ENCODE data around the gene RARRES1. TPM values are rescaled to one million over a fixed set of nuclear protein-coding genes. Genes with fewer than 3 reads are reported as not detected.

The RARRES1 gene
- total RNA-seq, 1 experiment from 2014 or later: 1,195 TPM

GRCh38 chr3:158666416-158666815 is 65.8 kb downstream of the RARRES1 start:
- Mint-ChIP-seq H3K27ac (ENCODE audit: unreplicated experiment) (no peak overlapping the region), H3K27me3 (ENCODE audit: unreplicated experiment) (no peaks in the 10 kb centered on the region), H3K4me1 (ENCODE audit: low read depth, unreplicated experiment) (peaks cover 22% of the 10 kb centered on the region), H3K4me3 (ENCODE audit: low read depth, unreplicated experiment) (no peak overlapping the region), H3K9me3 (ENCODE audit: low read depth, unreplicated experiment) (no peaks in the 10 kb centered on the region), H3K36me3 (ENCODE audit: insufficient read depth, unreplicated experiment) (peaks cover 49% of the 10 kb centered on the region)
- DNase-seq: no peak
- BruUV-seq (replicated peaks): no TSS peak
- intact Hi-C loops (cut with micrococcal nuclease; ENCODE audit: unreplicated experiment): no loop called here
- no peak for TF ChIP-seq CTCF (IDR thresholded peaks at IDR 0.05; ENCODE audit: unreplicated experiment)
- CTCF ChIA-PET: no interaction called here

- H3K9me3 Mint-ChIP-seq (ENCODE audit: low read depth, unreplicated experiment): no peaks in the 10 kb centered on the region
- CTCF ChIA-PET: interaction anchor here (0.6 kb wide), 1 partner anchor 30 kb away, joined by 3 read pairs; no protein-coding TSS in a partner anchor
- no peak overlapping the region for H3K27ac Mint-ChIP-seq (ENCODE audit: unreplicated experiment)
- intact Hi-C loops (cut with micrococcal nuclease; ENCODE audit: unreplicated experiment): no loop called here
- H3K27me3 Mint-ChIP-seq (ENCODE audit: unreplicated experiment): no peaks in the 10 kb centered on the region
- H3K36me3 Mint-ChIP-seq (ENCODE audit: insufficient read depth, unreplicated experiment): peaks cover 51% of the 10 kb centered on the region
- BruUV-seq (replicated peaks): TSS peak; percentile 12
- TF ChIP-seq CTCF (IDR thresholded peaks at IDR 0.05; ENCODE audit: unreplicated experiment): no peak
- H3K4me3 Mint-ChIP-seq (ENCODE audit: low read depth, unreplicated experiment): no peak overlapping the region
- H3K4me1 Mint-ChIP-seq (ENCODE audit: low read depth, unreplicated experiment): peaks cover 16% of the 10 kb centered on the region
- DNase-seq: no peak
Observed at GRCh38 chr3:158663832-158664231, 68.4 kb downstream of the RARRES1 start.

- no peaks in the 10 kb centered on the region for H3K9me3 Mint-ChIP-seq (ENCODE audit: low read depth, unreplicated experiment)
- CTCF ChIA-PET: no interaction called here
- no peak overlapping the region for H3K4me3 Mint-ChIP-seq (ENCODE audit: low read depth, unreplicated experiment)
- peaks cover 10% of the 10 kb centered on the region for H3K4me1 Mint-ChIP-seq (ENCODE audit: low read depth, unreplicated experiment)
- BruUV-seq (replicated peaks): no TSS peak
- TF ChIP-seq CTCF (IDR thresholded peaks at IDR 0.05; ENCODE audit: unreplicated experiment): no peak
- intact Hi-C loops (cut with micrococcal nuclease; ENCODE audit: unreplicated experiment): no loop called here
- no peak for DNase-seq
- H3K27ac Mint-ChIP-seq (ENCODE audit: unreplicated experiment): no peak overlapping the region
- no peaks in the 10 kb centered on the region for H3K27me3 Mint-ChIP-seq (ENCODE audit: unreplicated experiment)
- peaks cover 46% of the 10 kb centered on the region for H3K36me3 Mint-ChIP-seq (ENCODE audit: insufficient read depth, unreplicated experiment)
Observed at GRCh38 chr3:158663246-158663645, 69.0 kb downstream of the RARRES1 start.

GRCh38 chr3:158660711-158661110 is 71.5 kb downstream of the RARRES1 start:
- Mint-ChIP-seq H3K4me1 (ENCODE audit: low read depth, unreplicated experiment) (peaks cover 25% of the 10 kb centered on the region), H3K27ac (ENCODE audit: unreplicated experiment) (no peak overlapping the region), H3K9me3 (ENCODE audit: low read depth, unreplicated experiment) (no peaks in the 10 kb centered on the region), H3K4me3 (ENCODE audit: low read depth, unreplicated experiment) (no peak overlapping the region), H3K36me3 (ENCODE audit: insufficient read depth, unreplicated experiment) (peaks cover 34% of the 10 kb centered on the region), H3K27me3 (ENCODE audit: unreplicated experiment) (no peaks in the 10 kb centered on the region)
- DNase-seq: no peak
- no TSS peak for BruUV-seq (replicated peaks)
- intact Hi-C loops (cut with micrococcal nuclease; ENCODE audit: unreplicated experiment): no loop called here
- CTCF ChIA-PET: interaction anchor here (0.9 kb wide), 1 partner anchor 15 kb away, joined by 4 read pairs; no protein-coding TSS in a partner anchor
- TF ChIP-seq CTCF (IDR thresholded peaks at IDR 0.05; ENCODE audit: unreplicated experiment): no peak

All from Calu3 (cell line).